Osteoblast (primary cell): ENCODE results near the gene MEGF8. TPM values are rescaled to one million over a fixed set of nuclear protein-coding genes. Genes with fewer than 3 reads are reported as not detected.

Experiments used
- DNase-seq: peaks from one replicate; pipeline ENCODE4 v3.0.0; 2011; ENCODE audit warnings: low spot score, mixed read lengths; ENCODE audit not compliant: insufficient read length; ENCODE audit errors: missing footprints
- H2AFZ ChIP-seq: 2 replicates; pipeline ENCODE4 v1.6.0; 2011; ENCODE audit warnings: mild to moderate bottlenecking, low read length
- H3K27ac ChIP-seq: 2 replicates; pipeline ENCODE4 v1.5.1; 2011; ENCODE audit warnings: mild to moderate bottlenecking, low read depth, low read length, moderate library complexity
- H3K27me3 ChIP-seq: 2 replicates; pipeline ENCODE4 v1.6.0; 2012; ENCODE audit warnings: mild to moderate bottlenecking, control low read depth, inconsistent platforms, low read length, moderate library complexity; ENCODE audit not compliant: insufficient read depth
- H3K36me3 ChIP-seq: 2 replicates; pipeline ENCODE4 v1.5.1; 2011; ENCODE audit warnings: mild to moderate bottlenecking, low read length, control low read depth, moderate library complexity; ENCODE audit not compliant: insufficient read depth
- H3K4me1 ChIP-seq: 2 replicates; pipeline ENCODE4 v1.5.1; 2011; ENCODE audit warnings: mild to moderate bottlenecking, low read length, control low read depth, moderate library complexity; ENCODE audit not compliant: insufficient read depth
- H3K4me2 ChIP-seq: 2 replicates; pipeline ENCODE4 v1.6.0; 2011; ENCODE audit warnings: mild to moderate bottlenecking, low read length; ENCODE audit not compliant: insufficient read depth
- H3K4me3 ChIP-seq: fragments of 200-600 bp; sonication (generic); 3 replicates; pipeline ENCODE4 v1.5.1; 2012; ENCODE audit warnings: mild to moderate bottlenecking, low read length, inconsistent platforms; ENCODE audit not compliant: insufficient read depth
- H3K79me2 ChIP-seq: 2 replicates; pipeline ENCODE4 v1.6.0; 2012; ENCODE audit warnings: mild to moderate bottlenecking, low read length, control low read depth, inconsistent platforms; ENCODE audit not compliant: insufficient read depth
- H3K9me3 ChIP-seq: 2 replicates; pipeline ENCODE4 v1.5.1; 2011; ENCODE audit warnings: low read depth, low read length, control low read depth
- H4K20me1 ChIP-seq: 2 replicates; pipeline ENCODE4 v1.6.0; 2012; ENCODE audit warnings: mild to moderate bottlenecking, low read length, control low read depth; ENCODE audit not compliant: insufficient read depth
- total RNA-seq: library from RNA; depleted of rRNA; stranded (reverse); fragments of >200 nt; gene quantifications from 2 replicates; pipeline ENCODE4 v1.2.3, GENCODE V29; 2012
- TF ChIP-seq, protein P1 (sequence below): IDR thresholded peaks from 2 replicates; pipeline ENCODE4 v1.5.1; 2011; ENCODE audit warnings: mild to moderate bottlenecking, low read depth, low read length, moderate library complexity; ENCODE audit errors: extremely low read depth

Gene MEGF8
- total RNA-seq, 1 donor = 30.0 TPM

DNA sequence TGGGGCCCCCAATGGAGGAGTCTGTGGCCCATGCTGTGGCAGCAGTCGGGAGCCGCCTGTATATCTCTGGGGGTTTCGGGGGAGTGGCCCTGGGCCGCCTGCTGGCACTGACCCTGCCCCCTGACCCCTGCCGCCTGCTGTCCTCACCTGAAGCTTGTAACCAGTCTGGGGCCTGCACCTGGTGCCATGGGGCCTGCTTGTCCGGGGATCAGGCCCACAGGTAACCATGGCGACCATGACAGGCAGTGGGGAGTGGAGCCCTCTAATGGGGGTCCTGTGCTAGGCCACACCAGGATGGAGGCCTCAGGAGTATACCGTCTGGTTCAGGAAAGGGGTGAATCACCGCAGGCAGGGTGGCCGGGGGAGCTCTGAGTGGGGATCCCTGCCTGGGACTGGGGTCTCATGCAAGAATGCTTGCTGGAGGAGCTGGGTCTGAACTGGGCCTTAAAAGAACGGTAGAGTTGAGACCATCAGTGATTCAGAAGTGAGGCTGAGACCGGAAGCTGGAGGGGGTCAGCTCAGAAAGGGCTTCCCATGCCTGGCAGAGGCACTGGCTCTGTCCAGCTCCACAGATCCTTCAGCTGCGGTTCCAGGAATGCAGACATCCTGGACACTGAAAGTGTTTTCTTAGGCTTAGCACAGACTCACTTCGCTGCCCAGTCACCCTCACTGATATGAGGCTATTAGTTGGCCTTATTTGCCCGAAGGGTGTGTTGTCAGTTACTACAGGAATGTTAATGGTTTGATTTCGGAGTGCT is 35.5 kb downstream of the MEGF8 start:
- Histone ChIP-seq H3K9me3 (no peaks in the 10 kb centered on the region), H3K4me2 (no peak overlapping the region), H3K79me2 (no peaks in the 10 kb centered on the region), H3K4me1 (no peaks in the 10 kb centered on the region), H3K4me3 (no peak overlapping the region), H3K27me3 (no peaks in the 10 kb centered on the region), H3K27ac (no peak overlapping the region), H4K20me1 (no peaks in the 10 kb centered on the region), H2AFZ (no peak overlapping the region), H3K36me3 (peaks cover 9% of the 10 kb centered on the region)
- TF ChIP-seq, protein P1, sequence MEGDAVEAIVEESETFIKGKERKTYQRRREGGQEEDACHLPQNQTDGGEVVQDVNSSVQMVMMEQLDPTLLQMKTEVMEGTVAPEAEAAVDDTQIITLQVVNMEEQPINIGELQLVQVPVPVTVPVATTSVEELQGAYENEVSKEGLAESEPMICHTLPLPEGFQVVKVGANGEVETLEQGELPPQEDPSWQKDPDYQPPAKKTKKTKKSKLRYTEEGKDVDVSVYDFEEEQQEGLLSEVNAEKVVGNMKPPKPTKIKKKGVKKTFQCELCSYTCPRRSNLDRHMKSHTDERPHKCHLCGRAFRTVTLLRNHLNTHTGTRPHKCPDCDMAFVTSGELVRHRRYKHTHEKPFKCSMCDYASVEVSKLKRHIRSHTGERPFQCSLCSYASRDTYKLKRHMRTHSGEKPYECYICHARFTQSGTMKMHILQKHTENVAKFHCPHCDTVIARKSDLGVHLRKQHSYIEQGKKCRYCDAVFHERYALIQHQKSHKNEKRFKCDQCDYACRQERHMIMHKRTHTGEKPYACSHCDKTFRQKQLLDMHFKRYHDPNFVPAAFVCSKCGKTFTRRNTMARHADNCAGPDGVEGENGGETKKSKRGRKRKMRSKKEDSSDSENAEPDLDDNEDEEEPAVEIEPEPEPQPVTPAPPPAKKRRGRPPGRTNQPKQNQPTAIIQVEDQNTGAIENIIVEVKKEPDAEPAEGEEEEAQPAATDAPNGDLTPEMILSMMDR = no peak
- DNase-seq = peak; percentile 87

GRCh38 chr19:42361545-42361910 is 36.1 kb downstream of the MEGF8 start:
- H3K36me3 ChIP-seq = peaks cover 9% of the 10 kb centered on the region
- H4K20me1 ChIP-seq = no peaks in the 10 kb centered on the region
- TF ChIP-seq, protein P1 = no peak
- H3K4me2 ChIP-seq = no peak overlapping the region
- H2AFZ ChIP-seq = no peak overlapping the region
- no peaks in the 10 kb centered on the region for H3K9me3 ChIP-seq
- DNase-seq = no peak
- H3K27me3 ChIP-seq = no peaks in the 10 kb centered on the region
- H3K79me2 ChIP-seq = no peaks in the 10 kb centered on the region
- H3K4me3 ChIP-seq = no peak overlapping the region
- no peaks in the 10 kb centered on the region for H3K4me1 ChIP-seq
- no peak overlapping the region for H3K27ac ChIP-seq

DNA sequence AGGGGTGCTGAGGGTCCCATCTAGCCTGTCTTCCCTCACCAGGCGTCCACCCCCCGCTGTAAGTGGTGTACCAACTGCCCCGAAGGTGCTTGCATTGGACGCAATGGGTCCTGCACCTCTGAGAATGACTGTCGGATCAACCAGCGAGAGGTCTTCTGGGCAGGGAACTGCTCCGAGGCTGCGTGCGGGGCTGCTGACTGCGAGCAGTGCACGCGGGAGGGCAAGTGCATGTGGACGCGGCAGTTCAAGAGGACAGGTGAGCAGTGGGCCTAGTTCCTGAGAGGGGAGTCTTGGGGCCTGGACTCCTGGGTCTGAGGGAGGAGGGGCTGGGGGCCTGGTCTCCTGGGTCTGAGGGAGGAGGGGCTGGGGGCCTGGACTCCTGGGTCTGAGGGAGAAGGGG is 36.9 kb downstream of the MEGF8 start:
- no peak overlapping the region for H3K27ac ChIP-seq
- H3K4me2 ChIP-seq = no peak overlapping the region
- no peak overlapping the region for H3K4me3 ChIP-seq
- H3K79me2 ChIP-seq = no peaks in the 10 kb centered on the region
- H3K27me3 ChIP-seq = no peaks in the 10 kb centered on the region
- no peaks in the 10 kb centered on the region for H3K9me3 ChIP-seq
- no peaks in the 10 kb centered on the region for H4K20me1 ChIP-seq
- peak; percentile 42 for DNase-seq
- H2AFZ ChIP-seq = no peak overlapping the region
- peaks cover 9% of the 10 kb centered on the region for H3K36me3 ChIP-seq
- H3K4me1 ChIP-seq = no peaks in the 10 kb centered on the region
- TF ChIP-seq, protein P1 = no peak

GRCh38 chr19:42362891-42363440 is 37.5 kb downstream of the MEGF8 start:
- DNase-seq = peak; percentile 65
- Histone ChIP-seq H3K4me3 (no peak overlapping the region), H3K9me3 (no peaks in the 10 kb centered on the region), H3K4me1 (no peaks in the 10 kb centered on the region), H3K27me3 (no peaks in the 10 kb centered on the region), H3K27ac (no peak overlapping the region), H2AFZ (no peak overlapping the region), H3K36me3 (peaks cover 9% of the 10 kb centered on the region), H3K79me2 (no peaks in the 10 kb centered on the region), H3K4me2 (no peak overlapping the region), H4K20me1 (no peaks in the 10 kb centered on the region)
- TF ChIP-seq, protein P1 = no peak
